OCI-LY7 (cell line): Measurements from ENCODE around the gene MED25.
A peak's percentile ranks its signal among the peaks of the same experiment; 100 is the strongest.

Source experiments
- CTCF ChIP-seq: fragments of 200-600 bp; sonication (generic); conservative IDR thresholded peaks from 2 replicates; pipeline ENCODE4 v1.5.1; 2014; ENCODE audit warnings: mild to moderate bottlenecking, antibody characterized with exemption, low read length, moderate library complexity, mixed read lengths
- EZH2phosphoT487 ChIP-seq: fragments of 200-600 bp; sonication (generic); IDR thresholded peaks from 2 replicates; pipeline ENCODE4 v1.6.1; 2018; ENCODE audit warnings: low read depth, borderline replicate concordance, mild to moderate bottlenecking, mixed run types, antibody characterized with exemption, low read length, moderate library complexity, mixed read lengths

GRCh38 chr19:49812997-49813861 is 4.9 kb upstream of the MED25 start, which contains the start of gene FUZ:
- TF ChIP-seq CTCF (peak; percentile 71), EZH2phosphoT487 (no peak)
